ENCODE results near the gene HUNK.
"Not testable (repeated sequence)": the region's sequence is repeated elsewhere in the genome, so short reads cannot be mapped to it uniquely, and the experiment has no call there.

The HUNK gene

GRCh38 chr21:32008714-32009113 is 135.9 kb downstream of the HUNK start:
- Histone ChIP-seq H3K27ac (ENCODE audit: low read depth, low read length) (no peak overlapping the region), H3K36me3 (ENCODE audit: control insufficient read depth, insufficient read depth, low read length) (no peaks in the 10 kb centered on the region), H3K4me1 (ENCODE audit: control insufficient read depth, insufficient read depth, low read length) (no peaks in the 10 kb centered on the region), H3K27me3 (ENCODE audit: control insufficient read depth, insufficient read depth, low read length) (no peaks in the 10 kb centered on the region), H3K9ac (ENCODE audit: low read length) (no peak overlapping the region), H3K4me3 (ENCODE audit: low read length) (no peak overlapping the region)

- Histone ChIP-seq H3K27ac (ENCODE audit: low read depth, low read length) (no peak overlapping the region), H3K36me3 (ENCODE audit: control insufficient read depth, insufficient read depth, low read length) (no peaks in the 10 kb centered on the region), H3K4me3 (ENCODE audit: low read length) (no peak overlapping the region), H3K9ac (ENCODE audit: low read length) (no peak overlapping the region), H3K4me1 (ENCODE audit: control insufficient read depth, insufficient read depth, low read length) (no peaks in the 10 kb centered on the region), H3K27me3 (ENCODE audit: control insufficient read depth, insufficient read depth, low read length) (no peaks in the 10 kb centered on the region)
These were observed 136.4 kb downstream of the HUNK start for GRCh38 chr21:32009263-32009662.

- no peak overlapping the region for H3K27ac ChIP-seq (ENCODE audit: low read depth, low read length)
These were observed 142.8 kb downstream of the HUNK start for GRCh38 chr21:32015461-32016139.

GRCh38 chr21:32018381-32018780 is 145.6 kb downstream of the HUNK start:
- no peak overlapping the region for H3K9ac ChIP-seq (ENCODE audit: low read length)
- H3K4me3 ChIP-seq (ENCODE audit: low read length) = no peak overlapping the region
- no peaks in the 10 kb centered on the region for H3K27me3 ChIP-seq (ENCODE audit: control insufficient read depth, insufficient read depth, low read length)
- no peak overlapping the region for H3K27ac ChIP-seq (ENCODE audit: low read depth, low read length)
- H3K4me1 ChIP-seq (ENCODE audit: control insufficient read depth, insufficient read depth, low read length) = no peaks in the 10 kb centered on the region
- H3K36me3 ChIP-seq (ENCODE audit: control insufficient read depth, insufficient read depth, low read length) = no peaks in the 10 kb centered on the region

More at GRCh38 chr21:32015461-32016139, 142.8 kb downstream of the HUNK start:
- Histone ChIP-seq H3K4me1 (ENCODE audit: control insufficient read depth, insufficient read depth, low read length) (no peaks in the 10 kb centered on the region), H3K4me3 (ENCODE audit: low read length) (no peak overlapping the region), H3K27me3 (ENCODE audit: control insufficient read depth, insufficient read depth, low read length) (no peaks in the 10 kb centered on the region), H3K36me3 (ENCODE audit: control insufficient read depth, insufficient read depth, low read length) (no peaks in the 10 kb centered on the region), H3K9ac (ENCODE audit: low read length) (no peak overlapping the region)

GRCh38 chr21:32020564-32020963 is 147.7 kb downstream of the HUNK start:
- H3K27me3 ChIP-seq (ENCODE audit: control insufficient read depth, insufficient read depth, low read length) = no peaks in the 10 kb centered on the region
- no peak overlapping the region for H3K9ac ChIP-seq (ENCODE audit: low read length)
- H3K4me1 ChIP-seq (ENCODE audit: control insufficient read depth, insufficient read depth, low read length) = no peaks in the 10 kb centered on the region
- no peak overlapping the region for H3K4me3 ChIP-seq (ENCODE audit: low read length)
- no peaks in the 10 kb centered on the region for H3K36me3 ChIP-seq (ENCODE audit: control insufficient read depth, insufficient read depth, low read length)
- no peak overlapping the region for H3K27ac ChIP-seq (ENCODE audit: low read depth, low read length)

DNA sequence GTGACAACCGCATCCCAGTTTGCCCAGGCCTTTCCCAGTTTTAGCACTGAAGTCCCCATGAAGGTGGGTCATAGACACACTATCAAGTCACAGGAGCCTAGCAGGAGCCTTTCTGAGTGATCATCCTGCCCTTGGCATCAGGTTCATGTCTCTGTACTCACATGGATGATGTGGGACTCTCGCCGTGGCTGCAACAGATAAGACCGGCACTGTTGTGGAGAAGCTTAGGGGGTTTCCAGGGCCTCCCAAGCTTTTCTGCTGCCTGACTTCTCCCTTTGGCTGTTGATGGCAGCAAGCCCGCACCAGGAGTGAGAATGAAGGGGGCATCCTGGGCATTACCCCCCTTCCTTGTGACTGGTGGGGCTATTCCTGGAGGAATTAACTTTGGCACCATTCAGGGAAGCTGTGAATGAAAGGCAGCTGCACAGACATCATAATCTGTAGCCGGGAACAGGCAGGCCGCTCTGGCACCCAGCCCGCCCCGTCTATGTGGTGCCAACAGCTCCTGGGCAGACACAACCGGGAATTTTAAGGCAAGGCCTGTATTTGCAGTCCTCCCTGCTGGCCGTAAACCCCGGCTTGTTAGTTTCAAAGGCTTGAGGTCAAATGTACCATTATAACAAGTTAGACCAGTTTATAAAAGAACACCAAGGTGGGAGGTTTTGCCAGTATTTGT is 148.6 kb downstream of the HUNK start:
- Histone ChIP-seq H3K27me3 (ENCODE audit: control insufficient read depth, insufficient read depth, low read length) (no peaks in the 10 kb centered on the region), H3K9ac (ENCODE audit: low read length) (no peak overlapping the region), H3K36me3 (ENCODE audit: control insufficient read depth, insufficient read depth, low read length) (no peaks in the 10 kb centered on the region), H3K27ac (ENCODE audit: low read depth, low read length) (no peak overlapping the region), H3K4me1 (ENCODE audit: control insufficient read depth, insufficient read depth, low read length) (no peaks in the 10 kb centered on the region), H3K4me3 (ENCODE audit: low read length) (no peak overlapping the region)

GRCh38 chr21:32022146-32022545 is 149.3 kb downstream of the HUNK start:
- no peaks in the 10 kb centered on the region for H3K4me1 ChIP-seq (ENCODE audit: control insufficient read depth, insufficient read depth, low read length)
- H3K4me3 ChIP-seq (ENCODE audit: low read length) = no peak overlapping the region
- H3K36me3 ChIP-seq (ENCODE audit: control insufficient read depth, insufficient read depth, low read length) = no peaks in the 10 kb centered on the region
- no peak overlapping the region for H3K27ac ChIP-seq (ENCODE audit: low read depth, low read length)
- no peaks in the 10 kb centered on the region for H3K27me3 ChIP-seq (ENCODE audit: control insufficient read depth, insufficient read depth, low read length)
- H3K9ac ChIP-seq (ENCODE audit: low read length) = no peak overlapping the region

GRCh38 chr21:32030146-32030652 is 157.4 kb downstream of the HUNK start:
- Histone ChIP-seq H3K27ac (ENCODE audit: low read depth, low read length) (no peak overlapping the region), H3K27me3 (ENCODE audit: control insufficient read depth, insufficient read depth, low read length) (no peaks in the 10 kb centered on the region), H3K36me3 (ENCODE audit: control insufficient read depth, insufficient read depth, low read length) (no peaks in the 10 kb centered on the region), H3K9ac (ENCODE audit: low read length) (no peak overlapping the region), H3K4me3 (ENCODE audit: low read length) (no peak overlapping the region), H3K4me1 (ENCODE audit: control insufficient read depth, insufficient read depth, low read length) (no peaks in the 10 kb centered on the region)

DNA sequence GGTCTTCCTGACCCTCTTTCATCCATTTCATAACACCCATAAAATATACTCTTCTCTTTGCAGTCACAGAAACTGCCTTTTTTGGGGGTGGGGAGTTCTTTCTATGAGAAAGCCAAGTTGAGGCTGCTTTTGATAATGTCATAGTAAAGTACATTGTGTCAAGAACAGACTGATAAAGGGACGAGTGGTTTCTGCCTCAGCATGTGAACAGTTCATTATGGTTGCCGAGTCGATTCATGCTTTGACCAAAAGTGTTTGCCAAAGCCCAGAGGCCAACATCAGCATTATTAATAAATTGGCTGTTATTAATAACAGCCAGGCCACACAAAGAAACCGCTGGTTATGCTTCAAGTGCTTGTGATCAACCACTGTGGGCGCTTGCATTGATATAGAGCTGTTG is 162.0 kb downstream of the HUNK start:
- H3K9ac ChIP-seq (ENCODE audit: low read length) = no peak overlapping the region
- no peaks in the 10 kb centered on the region for H3K27me3 ChIP-seq (ENCODE audit: control insufficient read depth, insufficient read depth, low read length)
- no peaks in the 10 kb centered on the region for H3K36me3 ChIP-seq (ENCODE audit: control insufficient read depth, insufficient read depth, low read length)
- no peak overlapping the region for H3K4me3 ChIP-seq (ENCODE audit: low read length)
- H3K4me1 ChIP-seq (ENCODE audit: control insufficient read depth, insufficient read depth, low read length) = no peaks in the 10 kb centered on the region
- no peak overlapping the region for H3K27ac ChIP-seq (ENCODE audit: low read depth, low read length)

GRCh38 chr21:32035617-32036016 is 162.8 kb downstream of the HUNK start:
- H3K27me3 ChIP-seq (ENCODE audit: control insufficient read depth, insufficient read depth, low read length) = no peaks in the 10 kb centered on the region
- H3K36me3 ChIP-seq (ENCODE audit: control insufficient read depth, insufficient read depth, low read length) = no peaks in the 10 kb centered on the region
- H3K27ac ChIP-seq (ENCODE audit: low read depth, low read length) = no peak overlapping the region

GRCh38 chr21:32036756-32037155 is 163.9 kb downstream of the HUNK start:
- no peak overlapping the region for H3K4me3 ChIP-seq (ENCODE audit: low read length)
- H3K4me1 ChIP-seq (ENCODE audit: control insufficient read depth, insufficient read depth, low read length) = no peaks in the 10 kb centered on the region
- H3K36me3 ChIP-seq (ENCODE audit: control insufficient read depth, insufficient read depth, low read length) = no peaks in the 10 kb centered on the region
- H3K27ac ChIP-seq (ENCODE audit: low read depth, low read length) = no peak overlapping the region
- H3K9ac ChIP-seq (ENCODE audit: low read length) = no peak overlapping the region
- H3K27me3 ChIP-seq (ENCODE audit: control insufficient read depth, insufficient read depth, low read length) = no peaks in the 10 kb centered on the region

More at GRCh38 chr21:32035617-32036016, 162.8 kb downstream of the HUNK start:
- Histone ChIP-seq H3K4me3 (ENCODE audit: low read length) (no peak overlapping the region), H3K4me1 (ENCODE audit: control insufficient read depth, insufficient read depth, low read length) (no peaks in the 10 kb centered on the region), H3K9ac (ENCODE audit: low read length) (no peak overlapping the region)

GRCh38 chr21:32038751-32039150 is 165.9 kb downstream of the HUNK start:
- not testable (repeated sequence) for H3K9ac ChIP-seq (ENCODE audit: low read length); H3K27ac ChIP-seq (ENCODE audit: low read depth, low read length); H3K27me3 ChIP-seq (ENCODE audit: control insufficient read depth, insufficient read depth, low read length); H3K36me3 ChIP-seq (ENCODE audit: control insufficient read depth, insufficient read depth, low read length); H3K4me3 ChIP-seq (ENCODE audit: low read length); H3K4me1 ChIP-seq (ENCODE audit: control insufficient read depth, insufficient read depth, low read length)

DNA sequence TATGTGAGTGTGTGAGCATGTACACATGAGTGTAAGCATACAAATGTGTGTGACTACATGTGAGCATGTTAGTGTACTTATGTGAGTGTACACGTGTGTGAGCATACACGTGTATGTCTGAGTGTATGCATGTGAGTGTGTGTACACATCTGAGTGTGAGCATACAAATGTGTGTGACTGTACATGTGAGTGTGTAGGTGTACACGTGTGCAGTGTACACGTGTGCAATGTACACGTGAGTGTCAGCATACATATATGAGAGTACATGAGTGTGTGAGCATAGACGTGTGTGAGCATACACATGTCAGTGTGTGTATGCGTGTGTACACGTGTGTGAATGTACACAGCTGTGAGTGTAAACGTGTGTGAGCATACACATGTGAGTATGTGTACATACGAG is 170.6 kb downstream of the HUNK start:
- Histone ChIP-seq H3K4me1 (ENCODE audit: control insufficient read depth, insufficient read depth, low read length) (no peaks in the 10 kb centered on the region), H3K9ac (ENCODE audit: low read length) (no peak overlapping the region), H3K36me3 (ENCODE audit: control insufficient read depth, insufficient read depth, low read length) (no peaks in the 10 kb centered on the region), H3K4me3 (ENCODE audit: low read length) (no peak overlapping the region), H3K27ac (ENCODE audit: low read depth, low read length) (no peak overlapping the region), H3K27me3 (ENCODE audit: control insufficient read depth, insufficient read depth, low read length) (no peaks in the 10 kb centered on the region)

Measured in rectal smooth muscle tissue (tissue), 1 donor.